Measurements from ENCODE around the gene UNC50. TPM values are rescaled to one million over a fixed set of nuclear protein-coding genes. Genes with fewer than 3 reads are reported as not detected.
A peak's percentile ranks its signal among the peaks of the same experiment; 100 is the strongest.

UNC50 gene
- total RNA-seq, 1 donor from 2014 or later = 74.6 TPM

DNA sequence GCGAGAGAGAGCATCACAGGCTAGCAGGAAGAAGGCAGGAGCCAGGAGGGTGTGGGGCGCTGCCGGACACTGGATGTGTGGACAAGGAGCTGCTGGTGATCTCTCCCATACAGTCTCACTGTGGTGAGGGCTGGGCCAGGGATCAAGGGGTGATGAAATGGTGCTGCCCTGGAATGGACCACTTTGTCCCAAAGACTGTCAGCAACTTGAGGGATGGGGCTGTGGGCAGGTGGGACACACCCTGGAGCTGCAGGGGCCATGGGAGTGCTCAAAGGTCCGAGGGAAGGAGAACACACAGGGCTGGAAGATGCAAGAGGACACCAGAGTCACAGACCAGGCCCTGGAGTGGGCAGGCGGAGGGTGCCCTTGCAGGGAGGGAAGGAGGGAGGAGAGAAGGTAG, 38.0 kb upstream of the UNC50 start:
- no peaks in the 10 kb centered on the region for H4K20me1 ChIP-seq (ENCODE audit: low read depth)
- peaks cover 16% of the 10 kb centered on the region for H3K36me3 Mint-ChIP-seq
- no peak for DNase-seq (ENCODE audit: low spot score)
- H3K27ac ChIP-seq = no peak overlapping the region
- H3K27ac Mint-ChIP-seq = peak overlapping the region; percentile 46
- no peak overlapping the region for H3K4me3 ChIP-seq
- H3K4me2 ChIP-seq = no peak overlapping the region
- H3K36me3 ChIP-seq = no peaks in the 10 kb centered on the region
- H3K4me1 ChIP-seq = no peaks in the 10 kb centered on the region
- no peaks in the 10 kb centered on the region for H3F3A ChIP-seq (ENCODE audit: low read depth)
- no peak overlapping the region for H3K4me3 Mint-ChIP-seq
- TF ChIP-seq EZH2 (IDR thresholded peaks at IDR 0.05) = no peak
- H3K4me1 Mint-ChIP-seq = no peaks in the 10 kb centered on the region
- H3K79me2 ChIP-seq (ENCODE audit: low read depth) = no peaks in the 10 kb centered on the region
- no peak overlapping the region for H3K9ac ChIP-seq
- H3K9me3 ChIP-seq (ENCODE audit: low read depth) = no peaks in the 10 kb centered on the region
- H3K9me3 Mint-ChIP-seq = no peaks in the 10 kb centered on the region
- H3K27me3 ChIP-seq = no peaks in the 10 kb centered on the region
- H2AFZ ChIP-seq (replicated peaks) = no peak overlapping the region
- peaks cover 5% of the 10 kb centered on the region for H3K27me3 Mint-ChIP-seq (ENCODE audit: insufficient read depth, low read depth)

DNA sequence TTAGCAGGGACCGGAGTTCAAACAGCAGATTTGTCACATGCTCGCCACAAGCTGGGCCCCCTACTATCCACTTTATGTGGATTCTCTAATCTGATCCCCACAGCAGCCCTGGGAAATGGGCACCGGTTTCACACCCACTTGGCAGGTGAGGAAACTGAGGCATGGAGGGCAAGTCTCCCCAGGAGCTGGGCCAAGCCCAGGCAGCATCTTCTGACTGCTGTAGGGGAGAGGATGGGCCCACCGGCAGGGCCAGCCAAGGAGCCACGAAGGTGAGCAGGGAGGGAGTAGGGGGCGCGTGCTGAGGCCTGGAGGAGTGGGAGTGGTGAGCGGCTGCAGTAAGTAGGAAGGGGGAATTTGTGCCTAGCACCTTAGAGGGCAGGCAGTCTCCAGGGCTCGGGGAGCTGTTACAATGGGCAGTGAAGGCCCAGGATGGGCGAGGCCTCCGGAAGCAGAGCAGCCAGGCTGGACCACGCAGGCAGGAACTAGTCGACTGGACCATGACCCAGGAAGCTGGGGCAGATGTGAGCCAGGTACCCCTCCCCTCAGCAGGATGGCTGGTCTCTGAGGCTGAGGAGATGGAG, 37.2 kb upstream of the UNC50 start:
- Histone ChIP-seq H3F3A (ENCODE audit: low read depth) (no peaks in the 10 kb centered on the region), H3K9me3 (ENCODE audit: low read depth) (no peaks in the 10 kb centered on the region), H3K4me3 (no peak overlapping the region), H2AFZ (replicated peaks) (no peak overlapping the region), H3K9ac (no peak overlapping the region), H3K36me3 (no peaks in the 10 kb centered on the region), H3K4me1 (no peaks in the 10 kb centered on the region), H3K79me2 (ENCODE audit: low read depth) (no peaks in the 10 kb centered on the region), H3K4me2 (no peak overlapping the region), H4K20me1 (ENCODE audit: low read depth) (no peaks in the 10 kb centered on the region), H3K27me3 (no peaks in the 10 kb centered on the region), H3K27ac (no peak overlapping the region)
- peaks cover 14% of the 10 kb centered on the region for H3K36me3 Mint-ChIP-seq
- no peak overlapping the region for H3K27ac Mint-ChIP-seq
- H3K4me1 Mint-ChIP-seq = no peaks in the 10 kb centered on the region
- no peak overlapping the region for H3K4me3 Mint-ChIP-seq
- peaks cover 5% of the 10 kb centered on the region for H3K27me3 Mint-ChIP-seq (ENCODE audit: insufficient read depth, low read depth)
- no peaks in the 10 kb centered on the region for H3K9me3 Mint-ChIP-seq
- TF ChIP-seq, protein P1, sequence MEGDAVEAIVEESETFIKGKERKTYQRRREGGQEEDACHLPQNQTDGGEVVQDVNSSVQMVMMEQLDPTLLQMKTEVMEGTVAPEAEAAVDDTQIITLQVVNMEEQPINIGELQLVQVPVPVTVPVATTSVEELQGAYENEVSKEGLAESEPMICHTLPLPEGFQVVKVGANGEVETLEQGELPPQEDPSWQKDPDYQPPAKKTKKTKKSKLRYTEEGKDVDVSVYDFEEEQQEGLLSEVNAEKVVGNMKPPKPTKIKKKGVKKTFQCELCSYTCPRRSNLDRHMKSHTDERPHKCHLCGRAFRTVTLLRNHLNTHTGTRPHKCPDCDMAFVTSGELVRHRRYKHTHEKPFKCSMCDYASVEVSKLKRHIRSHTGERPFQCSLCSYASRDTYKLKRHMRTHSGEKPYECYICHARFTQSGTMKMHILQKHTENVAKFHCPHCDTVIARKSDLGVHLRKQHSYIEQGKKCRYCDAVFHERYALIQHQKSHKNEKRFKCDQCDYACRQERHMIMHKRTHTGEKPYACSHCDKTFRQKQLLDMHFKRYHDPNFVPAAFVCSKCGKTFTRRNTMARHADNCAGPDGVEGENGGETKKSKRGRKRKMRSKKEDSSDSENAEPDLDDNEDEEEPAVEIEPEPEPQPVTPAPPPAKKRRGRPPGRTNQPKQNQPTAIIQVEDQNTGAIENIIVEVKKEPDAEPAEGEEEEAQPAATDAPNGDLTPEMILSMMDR (IDR thresholded peaks at IDR 0.05) = no peak
- TF ChIP-seq EZH2phosphoT487 (IDR thresholded peaks at IDR 0.05) (no peak), EZH2 (IDR thresholded peaks at IDR 0.05) (no peak)
- DNase-seq (ENCODE audit: low spot score) = no peak

DNA sequence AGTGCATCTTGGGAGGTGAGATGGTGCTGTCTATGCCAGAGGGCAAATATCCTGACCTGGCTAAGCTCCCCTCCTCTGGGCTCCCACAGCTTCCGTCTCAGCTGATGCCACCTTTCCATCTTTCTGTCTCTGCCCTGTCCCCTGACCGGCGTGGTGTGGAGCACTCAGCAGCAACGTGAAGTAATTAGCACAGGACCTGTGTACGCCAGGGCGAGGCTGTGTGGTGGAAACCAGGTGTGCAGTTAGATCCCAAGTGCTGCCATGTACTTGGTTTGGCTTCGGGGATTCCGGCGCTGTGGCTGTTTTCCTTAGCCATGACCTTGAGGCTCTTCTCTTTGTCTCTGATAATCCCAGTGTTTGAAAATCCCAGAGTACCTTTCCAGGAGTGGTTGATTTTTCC, 36.6 kb upstream of the UNC50 start:
- Histone ChIP-seq H3F3A (ENCODE audit: low read depth) (no peaks in the 10 kb centered on the region), H3K4me2 (no peak overlapping the region), H4K20me1 (ENCODE audit: low read depth) (no peaks in the 10 kb centered on the region), H3K27ac (no peak overlapping the region), H3K79me2 (ENCODE audit: low read depth) (no peaks in the 10 kb centered on the region), H3K36me3 (no peaks in the 10 kb centered on the region), H3K4me3 (no peak overlapping the region), H3K9me3 (ENCODE audit: low read depth) (no peaks in the 10 kb centered on the region), H3K9ac (no peak overlapping the region), H2AFZ (replicated peaks) (no peak overlapping the region), H3K27me3 (no peaks in the 10 kb centered on the region), H3K4me1 (no peaks in the 10 kb centered on the region)
- Mint-ChIP-seq H3K27me3 (ENCODE audit: insufficient read depth, low read depth) (peaks cover 5% of the 10 kb centered on the region), H3K36me3 (peaks cover 10% of the 10 kb centered on the region), H3K27ac (no peak overlapping the region), H3K4me3 (no peak overlapping the region), H3K4me1 (no peaks in the 10 kb centered on the region), H3K9me3 (no peaks in the 10 kb centered on the region)
- TF ChIP-seq EZH2phosphoT487 (IDR thresholded peaks at IDR 0.05) (no peak), EZH2 (IDR thresholded peaks at IDR 0.05) (no peak)
- TF ChIP-seq, protein P1 (IDR thresholded peaks at IDR 0.05) = no peak
- DNase-seq (ENCODE audit: low spot score) = no peak

DNA sequence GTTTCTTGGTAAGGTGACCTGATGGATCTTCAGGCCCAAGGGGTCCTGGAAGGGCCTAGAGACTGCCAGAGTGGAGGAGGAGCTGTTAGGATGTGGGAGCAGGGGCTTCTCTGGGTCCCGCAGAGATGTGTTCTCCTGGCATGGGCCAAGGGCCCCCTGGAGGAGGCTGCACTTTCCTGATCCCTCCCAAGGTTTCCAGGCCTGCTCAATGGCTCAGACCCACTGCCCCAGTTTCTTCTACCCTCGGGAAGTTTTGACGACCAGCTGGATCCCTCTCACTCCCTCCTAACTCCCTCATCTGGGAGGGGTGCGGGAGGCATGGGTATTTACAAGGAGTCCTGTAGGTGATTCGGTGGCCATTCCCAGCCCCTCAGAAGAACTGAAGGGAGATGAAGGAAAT, 36.2 kb upstream of the UNC50 start:
- H3K9me3 Mint-ChIP-seq = no peaks in the 10 kb centered on the region
- H3K36me3 Mint-ChIP-seq = peaks cover 8% of the 10 kb centered on the region
- H3K9me3 ChIP-seq (ENCODE audit: low read depth) = no peaks in the 10 kb centered on the region
- DNase-seq (ENCODE audit: low spot score) = no peak
- H3K4me1 Mint-ChIP-seq = no peaks in the 10 kb centered on the region
- H3K27ac Mint-ChIP-seq = no peak overlapping the region
- H3K27me3 Mint-ChIP-seq (ENCODE audit: insufficient read depth, low read depth) = peaks cover 5% of the 10 kb centered on the region
- H3K4me3 Mint-ChIP-seq = no peak overlapping the region
- H3K79me2 ChIP-seq (ENCODE audit: low read depth) = no peaks in the 10 kb centered on the region
- no peak overlapping the region for H3K4me2 ChIP-seq
- no peaks in the 10 kb centered on the region for H3F3A ChIP-seq (ENCODE audit: low read depth)
- H3K36me3 ChIP-seq = no peaks in the 10 kb centered on the region
- TF ChIP-seq EZH2 (IDR thresholded peaks at IDR 0.05) (no peak), EZH2phosphoT487 (IDR thresholded peaks at IDR 0.05) (no peak)
- TF ChIP-seq, protein P1 (IDR thresholded peaks at IDR 0.05) = no peak
- H3K4me1 ChIP-seq = no peaks in the 10 kb centered on the region
- H2AFZ ChIP-seq (replicated peaks) = no peak overlapping the region
- no peak overlapping the region for H3K9ac ChIP-seq
- no peak overlapping the region for H3K27ac ChIP-seq
- no peak overlapping the region for H3K4me3 ChIP-seq
- no peaks in the 10 kb centered on the region for H3K27me3 ChIP-seq
- no peaks in the 10 kb centered on the region for H4K20me1 ChIP-seq (ENCODE audit: low read depth)
